ENCODE results near the gene MATN1. TPM values are rescaled to one million over a fixed set of nuclear protein-coding genes. Genes with fewer than 3 reads are reported as not detected.

The MATN1 gene
- total RNA-seq, 1 donor from 2014 or later = not detected

DNA sequence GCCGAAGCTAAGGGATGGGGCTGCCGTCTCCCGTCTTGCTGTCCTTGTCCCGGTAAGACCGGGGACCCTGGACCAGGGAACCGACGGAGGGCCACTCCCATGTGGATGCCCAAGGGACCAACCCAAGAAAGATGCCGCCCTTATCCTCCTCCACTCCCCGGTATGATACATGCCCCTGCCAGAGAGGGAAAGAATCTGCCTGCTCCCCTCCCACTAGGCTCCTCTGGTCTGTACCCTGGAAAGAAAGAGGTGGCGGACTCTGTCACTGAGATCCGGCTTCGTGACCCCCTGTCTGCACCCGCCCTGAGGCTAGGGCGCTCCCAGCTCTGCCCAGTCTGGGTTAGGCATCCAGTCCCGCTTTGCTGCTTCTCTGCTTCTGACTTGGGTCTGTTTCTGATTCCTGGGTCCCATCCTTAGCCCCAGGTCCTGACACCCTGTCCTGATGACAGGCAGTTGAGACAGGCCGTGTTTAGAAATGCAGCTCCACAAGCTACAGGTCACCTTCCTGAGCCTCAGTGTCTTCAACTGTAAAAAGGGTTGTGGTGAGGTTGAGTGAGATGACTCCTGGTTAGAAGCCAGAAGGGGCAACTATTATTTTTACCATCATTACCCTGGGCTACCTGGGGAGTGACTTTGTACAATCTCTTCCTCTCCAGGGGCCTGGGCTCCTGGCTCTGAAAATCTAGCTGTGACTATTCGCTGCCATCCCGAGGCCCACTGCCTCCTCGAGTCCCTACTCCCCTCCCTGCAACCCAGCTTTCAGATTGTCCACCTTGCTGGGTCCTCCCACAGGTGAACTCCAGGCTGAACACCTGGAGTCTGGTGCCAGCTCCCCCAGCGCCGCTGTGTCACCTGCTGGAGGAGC is 3.7 kb downstream of the MATN1 start:
- DNase-seq (ENCODE audit: low read depth) = peak; percentile 80

DNA sequence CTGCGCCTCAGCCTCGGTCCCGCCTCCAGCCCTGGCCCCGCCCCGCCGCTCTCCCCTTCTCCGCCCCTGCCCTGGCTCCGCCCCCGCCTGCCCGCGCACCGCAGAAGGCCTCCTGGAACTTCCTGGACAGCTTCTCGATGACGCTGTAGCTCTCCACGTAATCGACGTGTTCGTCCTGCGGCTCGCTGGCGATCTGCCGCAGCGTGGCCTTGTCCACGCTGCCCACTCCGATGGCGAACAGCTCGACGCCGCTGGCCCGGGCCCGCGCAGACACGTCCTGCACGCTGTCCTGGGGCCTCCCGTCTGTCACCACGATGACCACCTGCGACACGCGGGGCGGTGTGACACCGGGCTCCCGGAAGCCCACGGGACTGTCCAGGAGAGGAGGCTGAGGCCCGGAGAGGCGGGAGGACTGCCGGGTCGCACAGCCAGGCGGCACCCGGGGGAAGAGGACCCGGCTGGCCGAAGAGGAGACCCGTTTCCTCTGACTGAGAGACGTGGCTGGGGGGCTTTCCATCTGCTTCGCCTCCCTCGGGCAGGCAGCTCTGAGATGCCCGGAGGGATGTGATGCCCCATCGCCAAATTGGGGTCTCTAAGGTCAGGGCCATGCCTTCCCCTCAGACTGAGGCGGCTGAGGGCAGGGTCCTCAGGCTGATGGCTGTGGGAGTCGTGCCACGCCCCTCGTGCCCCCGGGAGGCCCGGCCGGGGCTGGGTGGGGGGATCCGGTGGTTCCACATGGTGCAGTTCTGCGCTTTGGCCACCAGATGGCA is 4.6 kb downstream of the MATN1 start:
- peak; percentile 95 for DNase-seq (ENCODE audit: low read depth)

DNA sequence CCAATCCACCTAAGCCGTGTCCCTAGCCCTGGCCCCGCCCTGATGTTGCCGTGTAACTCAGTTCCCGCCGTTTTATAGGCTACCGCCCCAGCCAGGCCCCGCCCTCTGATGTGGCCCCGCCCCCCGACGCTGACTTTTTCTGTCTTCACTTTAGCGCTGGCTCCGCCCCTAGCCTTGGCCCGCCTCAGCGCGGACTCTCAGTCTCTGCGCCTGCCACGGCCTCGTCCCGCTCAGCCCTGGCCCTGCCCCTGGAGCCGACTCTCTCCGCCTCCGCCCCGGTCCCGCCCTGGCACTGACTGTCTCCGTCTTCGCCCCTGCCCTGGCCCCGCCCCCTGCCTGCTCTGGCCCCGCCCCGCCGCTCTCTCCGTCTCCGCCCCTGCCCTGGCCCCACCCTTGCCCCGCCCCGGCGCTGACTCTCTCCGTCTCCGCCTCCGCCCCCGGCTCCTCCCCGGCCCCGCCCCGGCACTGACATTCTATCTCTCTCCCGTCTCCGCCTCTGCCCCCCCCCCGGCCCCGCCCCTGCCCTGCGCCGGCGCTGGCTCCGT is 5.2 kb downstream of the MATN1 start:
- DNase-seq (ENCODE audit: low read depth) = peak; percentile 96

DNA sequence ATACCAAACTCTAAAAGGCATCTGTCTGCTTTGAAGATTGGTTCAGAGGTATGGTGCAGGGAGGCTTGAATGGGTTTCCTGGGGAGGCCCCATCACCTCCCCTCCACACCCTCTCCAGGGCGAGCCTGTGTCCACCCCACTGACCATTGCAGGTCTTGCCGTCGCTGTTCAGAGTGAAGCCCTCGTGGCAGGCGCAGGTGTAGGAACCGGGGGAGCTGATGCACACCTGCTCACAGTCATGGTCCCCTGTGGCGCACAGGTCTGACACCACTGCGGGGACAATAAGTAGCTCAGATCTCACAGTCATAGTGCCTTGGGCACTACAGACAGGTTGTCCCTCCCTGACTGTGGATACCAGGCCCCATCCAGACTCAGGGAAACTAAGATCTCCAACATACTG is 6.7 kb downstream of the MATN1 start:
- DNase-seq (ENCODE audit: low read depth) = no peak

DNA sequence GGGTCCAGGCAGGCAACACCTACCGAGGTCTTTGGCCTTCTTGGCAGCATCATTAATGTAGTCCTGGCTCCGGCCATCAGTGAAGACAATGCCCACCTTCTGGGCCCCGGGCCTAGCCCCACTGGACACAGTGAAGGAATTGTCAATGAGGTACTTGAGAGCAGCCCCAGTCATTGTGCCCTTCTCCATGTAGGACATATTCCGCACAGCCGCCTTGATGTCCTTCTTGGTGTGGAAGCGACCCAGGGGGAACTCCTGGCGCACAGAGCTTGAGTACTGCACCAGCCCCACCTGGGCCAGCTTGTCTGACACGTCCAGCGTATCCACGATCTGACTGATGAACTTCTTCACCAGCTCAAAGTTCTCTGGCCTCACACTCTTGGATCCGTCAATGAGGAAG is 7.5 kb downstream of the MATN1 start:
- no peak for DNase-seq (ENCODE audit: low read depth)

DNA sequence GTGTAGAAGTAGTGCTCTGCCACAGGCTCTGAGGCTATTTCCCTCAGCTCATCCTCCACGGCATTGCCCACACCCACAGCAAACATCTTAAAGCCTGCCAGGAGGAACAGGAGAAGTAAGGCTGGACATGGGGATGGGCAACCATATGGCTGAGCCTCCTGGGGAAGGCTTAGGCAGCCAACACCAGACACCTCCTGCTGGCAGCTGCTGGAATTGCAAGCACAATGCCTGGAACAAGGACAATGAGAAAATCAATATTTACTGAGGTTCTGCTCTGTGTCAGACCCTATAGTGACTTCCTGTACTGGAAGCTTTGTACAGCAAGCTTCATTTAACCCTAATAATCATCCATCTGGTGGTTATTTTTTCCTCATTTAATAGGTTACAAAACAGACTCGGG is 8.2 kb downstream of the MATN1 start:
- no peak for DNase-seq (ENCODE audit: low read depth)

DNA sequence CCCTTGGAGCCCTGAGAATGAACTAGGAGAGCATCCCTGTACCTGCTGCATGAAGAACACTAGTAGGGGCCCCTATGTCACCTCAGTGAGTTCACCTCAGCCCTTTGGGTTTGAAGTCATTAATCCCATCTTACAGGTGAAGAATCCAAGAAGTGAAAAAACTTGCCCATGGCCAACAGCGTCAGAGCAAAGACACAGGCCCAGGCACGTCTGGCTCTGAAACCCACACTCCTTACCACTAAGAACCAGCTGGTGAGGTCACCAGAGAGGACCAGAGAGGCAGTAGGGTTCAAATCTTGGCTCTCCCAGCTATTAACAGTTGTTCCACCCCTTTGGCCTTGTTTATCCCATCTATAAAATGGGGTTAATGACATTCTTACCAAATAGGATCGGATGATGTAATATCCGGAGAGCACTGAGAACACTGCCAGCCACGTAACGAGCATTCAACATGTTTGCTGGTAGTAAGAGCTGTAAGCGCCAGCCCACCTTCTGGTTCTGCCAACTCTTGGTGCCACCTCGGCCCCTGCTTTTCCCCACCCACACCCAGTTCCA is 8.8 kb downstream of the MATN1 start:
- no peak for DNase-seq (ENCODE audit: low read depth)

DNA sequence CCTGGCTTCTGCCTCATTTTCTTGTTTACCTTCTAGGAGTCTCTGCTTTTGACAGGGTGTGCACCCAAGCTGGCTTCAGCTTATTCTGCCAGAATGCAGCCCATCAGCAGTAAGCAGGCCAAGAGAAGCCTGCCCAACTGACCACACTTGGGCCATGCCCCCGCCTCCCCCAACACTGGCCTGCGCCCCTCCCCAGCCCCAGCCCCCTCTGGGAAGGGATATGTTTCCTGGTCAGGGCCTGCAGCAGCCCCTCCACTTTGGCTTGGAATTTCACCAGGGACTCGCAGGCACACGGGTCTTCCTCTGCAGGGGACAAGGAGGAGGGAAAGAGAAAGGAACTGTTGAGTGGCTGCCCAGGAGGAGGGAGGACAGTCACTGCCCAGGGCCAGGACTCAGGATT is 9.4 kb downstream of the MATN1 start:
- no peak for DNase-seq (ENCODE audit: low read depth)

DNA sequence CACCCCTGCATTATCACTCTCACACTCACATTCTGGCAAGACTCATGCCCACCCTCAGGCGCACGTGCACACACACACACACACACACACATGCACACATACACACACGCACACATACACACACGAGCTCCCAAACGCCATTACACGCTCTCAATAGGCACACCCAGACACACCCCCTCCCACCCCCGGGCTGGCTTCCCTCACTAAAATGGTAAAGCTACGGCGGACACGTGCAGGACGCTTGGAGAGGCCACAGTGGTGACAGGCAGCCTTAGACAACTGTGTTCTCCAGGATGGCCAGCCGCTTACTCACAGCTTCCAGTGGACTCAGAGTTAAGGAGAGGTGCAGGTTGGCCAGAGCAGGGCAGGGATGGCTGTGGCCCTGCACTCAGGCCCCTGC is 10.1 kb downstream of the MATN1 start:
- peak; percentile 74 for DNase-seq (ENCODE audit: low read depth)

DNA sequence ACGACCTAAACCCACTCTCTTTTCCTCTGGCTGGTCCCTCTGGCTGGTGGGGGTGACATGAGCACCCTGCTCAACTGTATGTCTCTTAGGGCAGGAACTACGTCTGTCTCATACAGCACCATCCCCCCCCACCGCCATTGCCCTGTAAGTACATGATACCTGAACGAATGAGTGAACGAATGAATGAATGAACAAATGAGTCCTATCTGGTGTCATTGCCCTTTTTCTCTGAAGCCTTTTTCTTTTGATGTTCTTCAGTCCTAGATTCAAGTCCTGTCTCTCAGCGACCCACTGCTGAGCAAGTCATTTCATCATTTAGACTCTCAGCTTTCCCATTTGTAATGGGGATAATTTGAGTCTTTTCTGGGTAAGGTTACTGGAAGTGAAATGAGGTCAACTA is 10.8 kb downstream of the MATN1 start:
- DNase-seq (ENCODE audit: low read depth) = no peak

DNA sequence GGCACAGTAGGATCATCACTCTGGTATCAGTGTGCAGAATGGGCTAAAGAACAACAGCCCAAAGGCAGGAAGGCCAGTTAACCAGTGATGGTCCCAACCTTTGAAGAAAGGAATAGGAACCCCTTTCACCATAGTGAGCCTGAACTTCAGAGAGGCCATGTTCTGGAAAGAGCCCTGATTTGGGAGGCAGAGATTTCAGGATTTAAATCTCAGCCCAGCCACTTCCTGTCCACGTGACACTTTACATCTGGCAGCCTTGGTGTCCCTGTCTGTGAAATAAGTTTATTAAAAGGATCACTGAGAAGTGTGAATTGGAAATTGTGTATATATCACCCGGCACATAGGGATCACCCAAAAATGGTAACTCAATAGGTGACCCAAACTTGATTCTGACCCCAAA is 13.0 kb downstream of the MATN1 start:
- no peak for DNase-seq (ENCODE audit: low read depth)

DNA sequence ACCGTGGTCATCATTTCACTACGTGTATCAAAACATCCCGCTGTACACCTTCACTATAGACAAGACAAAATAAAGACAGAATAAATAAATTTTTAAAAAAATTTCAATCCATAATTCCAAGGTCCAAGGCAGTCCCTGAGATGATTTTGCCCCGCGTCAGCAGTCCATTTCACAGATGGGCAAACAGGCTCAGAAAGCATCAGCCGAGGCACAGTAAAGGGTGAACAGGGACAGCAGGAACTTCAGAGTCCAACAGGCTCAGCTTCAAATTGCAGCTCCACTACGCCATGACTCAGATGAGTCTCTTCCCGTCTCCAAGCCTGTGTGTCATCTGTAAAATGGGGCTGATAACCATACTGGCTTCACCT is 15.0 kb downstream of the MATN1 start:
- no peak for DNase-seq (ENCODE audit: low read depth)

DNA sequence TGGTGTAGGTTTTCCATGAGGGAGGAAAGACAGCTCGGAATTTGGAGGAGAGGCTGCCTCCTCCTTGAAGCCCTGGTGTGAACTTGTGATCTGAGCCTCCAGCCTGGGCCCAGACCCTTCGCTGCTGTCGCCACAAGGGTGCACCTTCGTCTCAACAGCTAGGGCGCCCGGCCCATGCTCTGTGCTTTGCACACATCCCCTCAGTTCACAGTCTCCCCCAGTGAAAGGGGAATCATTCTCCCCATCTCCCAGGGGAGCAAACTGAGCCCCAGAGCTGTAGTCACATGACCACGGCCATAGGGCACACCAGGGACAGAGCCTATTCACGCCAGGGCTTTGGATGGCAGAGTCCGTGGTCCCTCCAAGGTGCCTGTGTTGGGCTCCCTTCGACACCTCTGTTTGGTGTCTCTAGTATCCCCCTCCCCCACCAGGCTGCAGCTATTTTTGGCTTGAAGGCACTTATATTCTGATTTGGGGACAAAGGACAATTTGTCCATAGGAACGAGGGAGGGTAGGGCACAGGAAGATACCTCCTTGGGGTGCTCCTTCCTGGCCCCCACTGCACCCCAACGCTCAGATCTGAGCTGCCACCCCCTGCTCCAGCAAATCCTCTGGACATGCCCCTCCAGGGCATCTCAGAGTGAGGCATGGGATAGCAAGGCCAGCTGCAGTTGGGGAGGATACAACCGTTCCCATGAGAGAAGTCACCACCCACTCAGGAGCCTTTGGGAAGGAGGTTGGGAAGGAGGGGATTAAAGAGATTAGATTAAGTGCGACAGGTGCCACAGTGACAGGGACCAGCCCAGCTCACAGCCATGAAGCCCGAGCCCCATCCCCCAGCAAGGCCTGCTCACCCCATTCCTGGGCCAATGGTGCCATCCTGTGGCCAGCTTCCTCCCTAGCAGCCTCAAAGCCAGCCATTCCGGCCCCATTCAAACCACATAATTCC is 15.7 kb downstream of the MATN1 start:
- DNase-seq (ENCODE audit: low read depth) = peak; percentile 97

DNA sequence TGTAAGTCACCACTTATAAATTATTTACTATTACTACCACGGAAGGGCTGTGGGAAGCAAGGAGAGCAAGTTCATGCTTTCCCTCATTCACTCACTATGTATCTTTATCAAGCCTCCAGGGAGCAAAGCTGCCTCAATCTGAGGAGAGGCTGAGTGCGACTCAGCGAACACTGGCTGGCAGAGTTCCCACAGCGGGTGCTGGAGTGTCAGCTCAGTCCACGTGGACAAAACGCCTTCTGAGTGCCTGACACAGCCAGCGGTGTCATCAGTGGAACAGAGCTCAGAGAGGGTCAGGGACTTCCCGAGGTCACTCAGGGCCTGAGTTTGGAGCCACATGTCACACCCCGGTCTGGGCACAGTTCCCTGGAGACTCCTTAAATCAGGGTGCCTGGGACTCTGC is 16.9 kb downstream of the MATN1 start:
- DNase-seq (ENCODE audit: low read depth) = peak; percentile 78

DNA sequence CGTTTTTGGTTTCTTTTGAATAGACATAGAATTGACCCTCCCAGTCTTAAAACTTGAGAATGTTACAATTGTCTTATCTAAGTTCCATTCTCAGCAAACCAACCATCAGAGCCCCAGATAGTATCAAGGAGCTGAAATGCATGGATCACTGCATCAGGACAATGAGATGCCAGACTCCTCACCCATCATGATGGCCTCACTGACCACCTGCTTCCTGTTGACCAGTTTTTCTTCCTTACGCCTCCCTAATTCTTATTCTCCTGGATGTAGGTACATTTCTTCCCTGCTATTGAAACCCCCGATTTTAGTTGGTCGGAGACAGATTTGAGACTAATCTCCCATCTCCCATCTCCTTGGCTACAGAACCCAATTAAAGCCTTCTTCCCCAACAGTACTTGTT is 17.7 kb downstream of the MATN1 start:
- DNase-seq (ENCODE audit: low read depth) = no peak

DNA sequence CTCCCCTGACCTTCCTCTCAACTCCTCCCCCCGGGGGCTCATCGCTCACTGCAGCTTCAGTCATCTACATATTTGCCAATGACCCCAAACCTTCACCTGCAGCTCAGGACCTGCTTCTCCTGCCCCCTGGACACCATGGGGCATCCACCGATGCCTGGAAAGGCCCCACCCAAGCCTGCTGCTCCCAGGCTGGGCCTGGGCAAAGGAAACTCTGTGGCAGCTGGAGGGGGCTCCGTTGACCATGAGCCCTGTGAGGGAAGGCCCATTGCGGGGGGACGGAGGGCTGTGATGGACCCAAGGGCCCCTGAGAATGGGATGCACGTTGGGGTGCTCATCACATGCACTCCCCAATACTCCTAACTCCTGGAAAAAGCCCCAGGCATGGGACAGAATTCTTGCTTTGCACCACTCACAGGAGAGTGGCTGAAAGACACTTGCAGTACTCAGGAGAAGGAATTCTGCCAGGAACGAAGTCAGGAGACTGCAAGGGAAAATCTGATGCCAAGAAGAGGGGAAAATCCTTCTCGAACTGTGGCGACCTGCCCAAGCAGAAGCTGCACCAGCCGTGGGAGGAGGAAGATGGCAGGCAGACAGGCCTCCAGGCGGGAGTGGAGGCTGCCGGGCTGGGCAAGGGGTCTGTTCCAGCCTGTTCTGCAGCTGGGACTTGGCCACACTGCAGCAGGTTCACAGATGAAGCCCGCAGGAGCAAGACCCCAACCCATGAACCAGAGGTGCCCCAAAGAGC is 18.4 kb downstream of the MATN1 start:
- no peak for DNase-seq (ENCODE audit: low read depth)

DNA sequence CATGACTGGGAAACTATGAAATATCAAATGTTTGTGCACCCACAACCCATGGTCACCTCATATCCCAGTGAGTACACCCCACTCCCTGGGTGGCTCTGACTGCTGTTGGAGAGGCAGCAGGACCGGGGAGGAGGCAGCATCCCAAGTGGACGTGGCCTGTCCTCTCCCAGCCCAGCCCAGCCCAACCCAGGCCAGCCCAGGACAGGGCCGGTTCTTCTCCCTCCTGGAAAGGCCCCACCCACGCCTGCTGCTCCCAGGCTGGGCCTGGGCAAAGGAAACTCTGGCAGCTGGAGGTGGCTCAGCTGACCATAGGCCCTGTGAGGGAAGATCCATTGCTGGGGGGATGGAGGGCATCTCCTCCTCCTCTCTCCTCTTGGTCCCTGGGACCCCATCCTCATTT is 19.1 kb downstream of the MATN1 start:
- DNase-seq (ENCODE audit: low read depth) = peak; percentile 66

DNA sequence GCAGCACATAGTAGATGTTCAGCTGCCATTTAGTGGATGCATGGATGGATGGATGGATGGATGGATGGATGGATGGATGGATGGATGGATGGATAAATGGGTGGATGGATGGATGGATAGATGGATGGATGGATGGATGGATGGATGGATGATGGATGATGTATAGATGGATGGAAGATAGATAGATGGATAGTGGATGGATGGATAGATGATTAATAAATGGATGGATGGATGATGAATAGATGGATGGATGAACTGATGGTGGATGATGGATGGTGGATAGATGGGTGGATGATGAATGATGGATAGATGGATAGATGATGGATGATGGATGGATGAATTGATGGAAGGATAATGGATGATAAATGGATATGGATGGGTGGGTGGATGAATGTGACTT is 20.6 kb downstream of the MATN1 start:
- no peak for DNase-seq (ENCODE audit: low read depth)

DNA sequence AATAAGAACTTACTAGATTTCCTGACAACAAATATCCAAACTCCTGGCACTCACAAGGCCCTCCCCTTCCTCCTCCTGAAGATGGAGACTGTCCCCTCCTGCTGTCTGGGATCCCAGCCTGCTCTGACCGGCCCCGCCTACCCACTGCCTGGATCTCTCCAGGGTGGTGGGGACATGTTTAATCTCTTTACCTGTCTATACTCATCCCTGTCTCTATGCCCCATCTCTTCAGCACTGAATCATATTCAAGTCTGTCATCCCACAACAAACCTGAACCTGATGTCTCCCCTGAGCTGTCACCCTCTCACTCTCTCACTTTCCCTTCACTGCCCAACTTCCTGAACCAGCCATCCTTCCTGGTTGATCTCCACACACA is 22.1 kb downstream of the MATN1 start:
- DNase-seq (ENCODE audit: low read depth) = no peak

DNA sequence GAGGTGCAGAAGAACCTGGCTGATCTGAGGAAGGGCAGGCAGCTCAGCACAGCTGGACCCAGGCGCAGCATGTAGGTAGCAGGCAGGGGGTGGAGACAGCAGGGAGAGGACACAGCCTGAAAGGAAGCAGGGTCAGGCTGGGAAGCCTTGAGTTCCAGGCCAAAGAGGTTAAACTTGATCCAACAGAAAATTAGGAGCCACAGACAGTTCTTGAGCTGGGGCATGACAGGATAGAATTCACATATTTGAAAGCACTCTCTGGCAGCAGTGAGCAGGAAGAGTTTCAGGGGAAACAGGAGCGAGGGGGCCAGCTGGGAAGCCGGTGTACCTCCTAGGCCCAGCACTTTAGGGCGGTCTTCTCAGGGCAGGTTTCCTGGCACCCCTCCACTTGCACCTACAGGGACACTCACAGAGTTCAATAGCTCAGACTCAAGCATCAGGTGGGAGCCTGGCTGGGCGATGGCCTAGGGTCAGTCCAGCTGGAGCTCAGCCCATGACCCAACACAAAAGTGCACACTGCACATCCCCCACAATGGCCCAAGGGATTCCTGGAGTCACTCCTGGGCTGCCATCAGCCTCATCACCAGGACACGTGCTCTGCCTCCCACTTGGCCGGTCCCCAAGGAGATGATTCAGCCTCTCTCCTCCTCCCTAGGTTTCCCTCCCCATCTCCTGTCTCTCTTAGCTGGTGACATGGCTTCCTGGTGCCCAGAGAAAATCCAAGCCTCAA is 22.7 kb downstream of the MATN1 start:
- DNase-seq (ENCODE audit: low read depth) = peak; percentile 79

All from myocyte (in vitro differentiated cells).